WERI-Rb-1 (cell line): ENCODE measurements around the gene ADGRE1.

Experiments used
- DNase-seq: peaks from one replicate; pipeline ENCODE4 v3.0.0-alpha.2; 2020
- H3K27ac ChIP-seq: fragments of 250-450 bp; sonication (Bioruptor Pico); 2 replicates; pipeline ENCODE4 v1.5.1; 2020; ENCODE audit warnings: mild to moderate bottlenecking, moderate library complexity
- H3K27me3 ChIP-seq: fragments of 250-450 bp; sonication (Bioruptor Pico); 2 replicates; pipeline ENCODE4 v1.5.1; 2021; ENCODE audit warnings: mild to moderate bottlenecking, low read depth, moderate library complexity; ENCODE audit not compliant: insufficient read depth, severe bottlenecking
- H3K36me3 ChIP-seq: fragments of 250-450 bp; sonication (Bioruptor Pico); 2 replicates; pipeline ENCODE4 v1.5.1; 2020; ENCODE audit warnings: mild to moderate bottlenecking, moderate library complexity
- H3K4me3 ChIP-seq: 2 replicates; pipeline ENCODE4 v1.5.1; 2011; ENCODE audit warnings: low read depth, mild to moderate bottlenecking, control low read depth, low read length
- H3K9me3 ChIP-seq: fragments of 250-450 bp; sonication (Bioruptor Pico); 2 replicates; pipeline ENCODE4 v1.5.1; 2021; ENCODE audit warnings: mild to moderate bottlenecking, moderate library complexity; ENCODE audit not compliant: severe bottlenecking
- TF ChIP-seq, protein P1 (sequence below): IDR thresholded peaks from 2 replicates; pipeline ENCODE4 v1.5.1; 2011; ENCODE audit warnings: low read depth, mild to moderate bottlenecking, control low read depth, inconsistent platforms, low read length

ADGRE1 gene

GRCh38 chr19:6849876-6850275 is 37.5 kb upstream of the ADGRE1 start:
- TF ChIP-seq, protein P1, sequence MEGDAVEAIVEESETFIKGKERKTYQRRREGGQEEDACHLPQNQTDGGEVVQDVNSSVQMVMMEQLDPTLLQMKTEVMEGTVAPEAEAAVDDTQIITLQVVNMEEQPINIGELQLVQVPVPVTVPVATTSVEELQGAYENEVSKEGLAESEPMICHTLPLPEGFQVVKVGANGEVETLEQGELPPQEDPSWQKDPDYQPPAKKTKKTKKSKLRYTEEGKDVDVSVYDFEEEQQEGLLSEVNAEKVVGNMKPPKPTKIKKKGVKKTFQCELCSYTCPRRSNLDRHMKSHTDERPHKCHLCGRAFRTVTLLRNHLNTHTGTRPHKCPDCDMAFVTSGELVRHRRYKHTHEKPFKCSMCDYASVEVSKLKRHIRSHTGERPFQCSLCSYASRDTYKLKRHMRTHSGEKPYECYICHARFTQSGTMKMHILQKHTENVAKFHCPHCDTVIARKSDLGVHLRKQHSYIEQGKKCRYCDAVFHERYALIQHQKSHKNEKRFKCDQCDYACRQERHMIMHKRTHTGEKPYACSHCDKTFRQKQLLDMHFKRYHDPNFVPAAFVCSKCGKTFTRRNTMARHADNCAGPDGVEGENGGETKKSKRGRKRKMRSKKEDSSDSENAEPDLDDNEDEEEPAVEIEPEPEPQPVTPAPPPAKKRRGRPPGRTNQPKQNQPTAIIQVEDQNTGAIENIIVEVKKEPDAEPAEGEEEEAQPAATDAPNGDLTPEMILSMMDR = no peak
- no peaks in the 10 kb centered on the region for H3K36me3 ChIP-seq
- H3K4me3 ChIP-seq = no peak overlapping the region
- H3K27ac ChIP-seq = no peak overlapping the region
- no peaks in the 10 kb centered on the region for H3K9me3 ChIP-seq
- no peak for DNase-seq
- peaks cover 30% of the 10 kb centered on the region for H3K27me3 ChIP-seq

- no peaks in the 10 kb centered on the region for H3K9me3 ChIP-seq
- no peak overlapping the region for H3K4me3 ChIP-seq
- TF ChIP-seq, protein P1 = no peak
- peaks cover 35% of the 10 kb centered on the region for H3K27me3 ChIP-seq
- no peaks in the 10 kb centered on the region for H3K36me3 ChIP-seq
- no peak overlapping the region for H3K27ac ChIP-seq
- DNase-seq = no peak
Observed at GRCh38 chr19:6851359-6851758, 36.0 kb upstream of the ADGRE1 start.

DNA sequence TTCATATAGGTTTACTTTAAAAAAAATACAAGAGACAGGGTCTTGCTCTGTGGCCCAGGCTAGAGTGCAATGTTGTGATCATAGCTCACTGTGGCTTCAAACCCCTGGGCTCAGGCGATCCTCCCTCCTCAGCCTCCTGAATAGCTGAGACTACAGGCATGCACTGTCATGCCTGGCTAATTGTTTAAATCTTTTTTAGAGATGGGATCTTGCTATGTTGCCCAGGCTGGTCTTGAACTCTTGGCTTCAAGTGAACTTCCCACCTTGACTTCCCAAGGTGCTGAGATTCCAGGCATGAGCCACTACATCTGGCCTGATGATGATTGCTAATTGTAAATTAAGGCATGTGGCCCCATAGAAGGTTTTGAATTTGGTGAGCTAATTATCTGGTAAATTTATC is 35.4 kb upstream of the ADGRE1 start:
- Histone ChIP-seq H3K9me3 (peaks cover 2% of the 10 kb centered on the region), H3K4me3 (no peak overlapping the region), H3K36me3 (no peaks in the 10 kb centered on the region), H3K27me3 (peaks cover 36% of the 10 kb centered on the region), H3K27ac (no peak overlapping the region)
- TF ChIP-seq, protein P1 = no peak
- no peak for DNase-seq

GRCh38 chr19:6853868-6854267 is 33.5 kb upstream of the ADGRE1 start:
- Histone ChIP-seq H3K9me3 (peaks cover 2% of the 10 kb centered on the region), H3K27ac (no peak overlapping the region), H3K36me3 (no peaks in the 10 kb centered on the region), H3K4me3 (no peak overlapping the region), H3K27me3 (peaks cover 38% of the 10 kb centered on the region)
- TF ChIP-seq, protein P1 = no peak
- DNase-seq = no peak

DNA sequence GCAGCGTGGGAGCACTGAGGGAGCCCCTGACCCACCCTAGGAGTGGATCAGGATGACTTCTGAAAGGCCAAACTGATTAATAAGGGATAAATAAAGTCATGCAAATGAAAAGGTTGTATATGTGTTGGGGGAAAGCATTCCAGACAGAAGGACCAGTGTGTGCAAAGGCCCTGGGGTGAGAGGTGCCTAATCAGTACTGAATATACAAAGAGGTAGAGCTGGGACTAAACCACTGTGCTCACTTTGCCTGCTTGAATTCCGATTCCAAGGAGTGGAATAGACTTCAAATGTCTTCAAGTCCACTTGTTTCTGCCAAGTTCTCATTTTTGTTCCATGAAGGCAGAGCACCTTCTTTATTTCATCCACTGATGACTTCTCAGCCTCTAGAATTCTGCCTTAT is 32.6 kb upstream of the ADGRE1 start:
- Histone ChIP-seq H3K36me3 (no peaks in the 10 kb centered on the region), H3K27me3 (peaks cover 35% of the 10 kb centered on the region), H3K4me3 (no peak overlapping the region), H3K27ac (no peak overlapping the region), H3K9me3 (peaks cover 2% of the 10 kb centered on the region)
- TF ChIP-seq, protein P1 = no peak
- DNase-seq = no peak

DNA sequence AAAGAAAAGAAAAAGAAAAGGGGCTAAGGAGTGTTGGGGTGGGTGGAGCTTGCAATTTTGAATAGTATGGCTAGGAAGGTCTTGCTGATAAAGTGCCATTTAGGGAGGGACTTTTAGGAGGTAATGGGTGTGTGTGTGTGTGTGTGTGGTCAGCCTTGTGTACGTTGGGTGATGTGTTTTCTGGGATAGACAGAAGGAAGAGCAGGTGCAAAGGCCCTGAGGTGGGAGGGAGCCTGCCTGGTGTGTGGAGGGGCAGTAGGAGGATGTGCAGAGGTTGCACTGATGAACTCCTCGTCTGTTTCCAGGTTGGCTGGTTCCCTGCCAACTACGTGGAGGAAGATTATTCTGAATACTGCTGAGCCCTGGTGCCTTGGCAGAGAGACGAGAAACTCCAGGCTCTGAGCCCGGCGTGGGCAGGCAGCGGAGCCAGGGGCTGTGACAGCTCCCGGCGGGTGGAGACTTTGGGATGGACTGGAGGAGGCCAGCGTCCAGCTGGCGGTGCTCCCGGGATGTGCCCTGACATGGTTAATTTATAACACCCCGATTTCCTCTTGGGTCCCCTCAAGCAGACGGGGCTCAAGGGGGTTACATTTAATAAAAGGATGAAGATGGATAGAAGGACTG is 30.5 kb upstream of the ADGRE1 start:
- Histone ChIP-seq H3K27me3 (peaks cover 46% of the 10 kb centered on the region), H3K9me3 (peaks cover 2% of the 10 kb centered on the region), H3K4me3 (no peak overlapping the region), H3K36me3 (no peaks in the 10 kb centered on the region), H3K27ac (no peak overlapping the region)
- DNase-seq = no peak
- TF ChIP-seq, protein P1 = no peak
